NCI-H510A treated with DMSO at 0.1 percent for 48 hours (cell line): ENCODE measurements around the gene OR5H2.
"Not testable (repeated sequence)": the region's sequence is repeated elsewhere in the genome, so short reads cannot be mapped to it uniquely, and the experiment has no call there.

Source experiments
- DNase-seq: peaks from one replicate; lab custom pipeline; 2025; lab: John Stamatoyannopoulos, UW

The OR5H2 gene

GRCh38 chr3:98282205-98282604, at the start of gene OR5H2:
Gene OR5H2, plus strand, starts transcription at chr3:98282505. Its CDS starts 398 bp downstream, at chr3:98282903.
- no peak for DNase-seq

- DNase-seq, result no peak
These were observed 48.8 kb upstream of the OR5H2 start for GRCh38 chr3:98233468-98233867.

DNA sequence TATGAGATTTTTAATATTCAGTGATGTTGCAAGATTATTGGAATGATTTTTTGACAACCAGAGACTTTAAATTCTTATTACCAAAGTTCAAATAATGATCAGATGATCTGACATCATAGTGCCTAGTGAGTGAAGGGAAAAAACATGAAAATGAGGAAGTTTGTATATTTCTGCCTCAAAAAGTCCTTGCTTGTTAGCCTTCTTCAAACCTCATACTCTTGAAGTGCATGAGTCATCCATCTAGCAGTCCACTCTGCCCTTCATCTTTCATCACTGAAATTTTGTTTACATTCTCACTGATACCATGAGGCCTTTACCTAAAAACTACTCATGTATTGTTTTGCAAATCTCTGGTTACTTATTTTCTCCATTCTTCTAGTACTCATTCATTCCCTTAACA, 42.2 kb upstream of the OR5H2 start:
- no peak for DNase-seq

- no peak for DNase-seq
These were observed 40.1 kb upstream of the OR5H2 start for GRCh38 chr3:98242155-98242554.

GRCh38 chr3:98243843-98244242, 38.5 kb upstream of the OR5H2 start:
- no peak for DNase-seq

- DNase-seq, result no peak
These were observed 36.2 kb upstream of the OR5H2 start for GRCh38 chr3:98246142-98246541.

GRCh38 chr3:98256026-98256425, 26.3 kb upstream of the OR5H2 start:
- DNase-seq, result not testable (repeated sequence)

- no peak for DNase-seq
These were observed 22.6 kb upstream of the OR5H2 start for GRCh38 chr3:98259707-98260106.

DNA sequence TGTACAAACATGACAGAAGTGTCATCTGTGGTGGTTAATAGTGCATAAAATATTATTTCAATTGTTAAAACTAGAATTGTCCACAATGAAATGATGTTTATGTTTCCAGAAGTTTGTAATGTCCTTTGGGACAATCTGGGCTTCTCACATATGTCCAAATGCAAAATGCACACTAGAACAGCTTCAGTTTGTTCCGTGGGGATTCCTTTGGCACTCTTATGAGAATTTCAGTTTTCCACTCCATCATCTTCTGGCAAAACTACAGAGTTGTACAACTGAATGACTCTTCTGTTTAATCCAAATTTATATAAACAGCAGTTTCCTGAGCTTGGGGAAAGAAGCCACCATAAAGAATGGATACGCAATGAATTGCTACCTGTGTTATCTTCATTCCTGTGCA, 20.3 kb upstream of the OR5H2 start:
- no peak for DNase-seq

- DNase-seq, result no peak
These were observed 18.4 kb upstream of the OR5H2 start, which contains the start of gene OR5H6 for GRCh38 chr3:98263944-98264343. Gene OR5H6, plus strand, starts transcription at chr3:98264244. Its CDS starts 89 bp downstream, at chr3:98264333.

GRCh38 chr3:98269846-98270245, 12.5 kb upstream of the OR5H2 start:
- no peak for DNase-seq

- no peak for DNase-seq
These were observed 10.2 kb upstream of the OR5H2 start for GRCh38 chr3:98272126-98272525.

GRCh38 chr3:98274914-98275313, 7.4 kb upstream of the OR5H2 start:
- no peak for DNase-seq

- no peak for DNase-seq
These were observed 8.6 kb downstream of the OR5H2 start for GRCh38 chr3:98290916-98291315.

- DNase-seq, result no peak
These were observed 9.1 kb downstream of the OR5H2 start for GRCh38 chr3:98291332-98291957.

- DNase-seq, result no peak
These were observed 39.8 kb downstream of the OR5H2 start for GRCh38 chr3:98322101-98322500.

DNA sequence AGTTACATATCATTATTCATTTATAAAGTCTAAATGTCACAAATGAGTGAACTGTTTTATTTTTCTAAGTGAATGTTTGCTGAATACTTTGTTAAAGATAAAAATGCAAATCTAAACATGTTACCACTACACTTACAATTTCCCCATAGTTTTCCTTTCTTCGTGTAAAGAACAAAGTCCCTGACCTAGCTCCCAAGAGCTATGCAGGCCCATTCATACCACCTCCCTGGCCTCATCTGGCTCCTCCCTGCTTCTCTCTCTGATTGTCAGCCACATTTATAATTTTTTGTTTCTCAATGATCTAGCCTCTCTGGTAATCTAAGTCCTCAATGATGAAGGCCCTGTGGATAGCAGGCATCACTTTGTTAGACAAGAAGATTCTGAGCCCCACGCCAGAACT, 40.4 kb downstream of the OR5H2 start:
- no peak for DNase-seq

GRCh38 chr3:98323425-98323824, 41.1 kb downstream of the OR5H2 start:
- no peak for DNase-seq

GRCh38 chr3:98325055-98325454, 42.8 kb downstream of the OR5H2 start:
- no peak for DNase-seq

GRCh38 chr3:98326105-98326893, 44.0 kb downstream of the OR5H2 start:
- no peak for DNase-seq

GRCh38 chr3:98326945-98327344, 44.6 kb downstream of the OR5H2 start:
- no peak for DNase-seq

DNA sequence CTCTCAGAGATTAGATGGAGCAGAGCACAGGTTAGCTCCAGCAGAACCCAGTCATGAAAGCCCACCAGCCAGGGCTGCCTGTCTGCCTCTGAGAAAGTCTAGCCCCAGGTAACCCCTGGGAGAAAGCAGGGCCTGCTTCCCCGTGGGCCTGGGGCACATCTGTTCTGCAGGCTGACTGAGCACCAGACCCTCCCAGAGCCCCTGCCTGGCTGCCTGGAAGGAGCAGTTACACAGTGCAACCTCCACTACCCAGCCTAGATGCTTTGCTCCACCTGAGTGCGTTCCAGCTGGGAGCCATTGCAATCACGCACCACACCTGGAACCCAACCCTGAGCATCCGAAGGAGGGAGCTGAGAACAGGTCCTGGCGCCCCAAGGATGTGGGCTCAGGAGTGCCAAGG, 46.6 kb downstream of the OR5H2 start:
- DNase-seq, result no peak

GRCh38 chr3:98329392-98330124, 47.3 kb downstream of the OR5H2 start:
- peak; percentile 17 for DNase-seq
